ENCODE results near the gene ADCY5.

GRCh38 chr3:123387532-123387931 lies 61.4 kb downstream of the ADCY5 start:
- no peak for TF ChIP-seq FOXM1 (IDR thresholded peaks at IDR 0.05; ENCODE audit: borderline replicate concordance)
- TF ChIP-seq LEF1 (IDR thresholded peaks at IDR 0.05; ENCODE audit: borderline replicate concordance): no peak
- no peak for TF ChIP-seq FOXA1 (IDR thresholded peaks at IDR 0.05)
- no peak for TF ChIP-seq BHLHE40 (IDR thresholded peaks at IDR 0.05; ENCODE audit: borderline replicate concordance)
- TF ChIP-seq PKNOX1 (IDR thresholded peaks at IDR 0.05): no peak
- TF ChIP-seq ELF4 (IDR thresholded peaks at IDR 0.05): no peak
- TF ChIP-seq ARNT (IDR thresholded peaks at IDR 0.05): no peak
- no peak for TF ChIP-seq SP1 (IDR thresholded peaks at IDR 0.05)

Measured in HEK293T (cell line).